HG02852 (cell line): Measurements from ENCODE around the gene C21orf58.

Experiments
- ATAC-seq: cut with Tn5 transposase; IDR thresholded peaks from one replicate; pipeline ENCODE4 v1.9.1; 2021; ENCODE audit warnings: mild to moderate bottlenecking, moderate library complexity; ENCODE audit not compliant: unreplicated experiment

C21orf58 gene

GRCh38 chr21:46354046-46354445, 30.4 kb upstream of the C21orf58 start:
- ATAC-seq = no peak

- ATAC-seq = no peak
Observed at GRCh38 chr21:46352913-46353312, 29.2 kb upstream of the C21orf58 start.

- ATAC-seq = no peak
Observed at GRCh38 chr21:46352164-46352515, 28.5 kb upstream of the C21orf58 start.

GRCh38 chr21:46351476-46352163, 27.9 kb upstream of the C21orf58 start:
- no peak for ATAC-seq

- no peak for ATAC-seq
Observed at GRCh38 chr21:46350981-46351380, 27.3 kb upstream of the C21orf58 start.

GRCh38 chr21:46350571-46350970, 26.9 kb upstream of the C21orf58 start:
- no peak for ATAC-seq

- no peak for ATAC-seq
Observed at GRCh38 chr21:46349134-46349760, 25.6 kb upstream of the C21orf58 start.

GRCh38 chr21:46347791-46348381, 24.2 kb upstream of the C21orf58 start:
- ATAC-seq = no peak

GRCh38 chr21:46347203-46347550, 23.5 kb upstream of the C21orf58 start:
- ATAC-seq = no peak

GRCh38 chr21:46346296-46347202, 22.9 kb upstream of the C21orf58 start:
- no peak for ATAC-seq

- ATAC-seq = no peak
Observed at GRCh38 chr21:46345861-46346260, 22.2 kb upstream of the C21orf58 start.

GRCh38 chr21:46344219-46344915, 20.7 kb upstream of the C21orf58 start:
- ATAC-seq = no peak

GRCh38 chr21:46340998-46341397, 17.3 kb upstream of the C21orf58 start:
- ATAC-seq = no peak

GRCh38 chr21:46336603-46337002, 12.9 kb upstream of the C21orf58 start:
- no peak for ATAC-seq

- no peak for ATAC-seq
Observed at GRCh38 chr21:46334351-46335140, 10.9 kb upstream of the C21orf58 start.

- no peak for ATAC-seq
Observed at GRCh38 chr21:46329796-46330195, 6.1 kb upstream of the C21orf58 start.

- no peak for ATAC-seq
Observed at GRCh38 chr21:46328151-46328550, 4.5 kb upstream of the C21orf58 start.

- no peak for ATAC-seq
Observed at GRCh38 chr21:46327711-46328110, 4.0 kb upstream of the C21orf58 start.

- ATAC-seq = no peak
Observed at GRCh38 chr21:46326110-46326703, 2.5 kb upstream of the C21orf58 start.
